ELF-1 (cell line): ENCODE measurements around the gene GGACT.
"Not testable (repeated sequence)": the region's sequence is repeated elsewhere in the genome, so short reads cannot be mapped to it uniquely, and the experiment has no call there.

ENCODE experiments used
- DNase-seq: peaks from one replicate; pipeline ENCODE4 v3.0.0-alpha.2; 2016; ENCODE audit warnings: low read depth, low spot score

Gene GGACT

DNA sequence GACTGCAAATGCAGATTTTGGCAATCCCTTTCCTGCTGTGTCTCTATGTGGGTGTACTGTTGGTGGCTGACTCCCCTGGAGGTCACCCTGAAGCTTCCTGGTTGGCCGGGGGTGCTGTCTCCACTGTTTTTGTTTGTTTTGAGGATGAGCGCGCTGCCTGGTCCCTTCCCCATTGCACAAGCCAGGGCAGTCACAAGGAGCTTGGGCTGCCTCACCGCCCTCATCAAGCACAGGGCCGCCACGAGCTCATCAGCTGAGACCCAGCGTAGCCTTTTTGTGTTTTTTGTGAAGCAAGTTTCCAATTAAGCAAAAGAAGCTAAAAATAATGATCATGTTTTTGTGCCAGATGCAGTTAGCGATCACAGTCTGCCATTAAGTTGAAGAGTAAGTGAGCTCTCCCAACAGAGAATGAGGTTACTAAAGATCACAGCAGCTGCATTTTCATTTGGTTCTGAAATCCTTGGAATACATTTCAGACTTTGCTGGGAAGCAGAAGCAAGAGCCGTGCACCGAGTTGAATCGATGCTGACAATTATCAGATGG, 57.8 kb downstream of the GGACT start:
- DNase-seq: no peak

- DNase-seq: no peak
Measured at GRCh38 chr13:100529666-100530377, 58.8 kb downstream of the GGACT start.

DNA sequence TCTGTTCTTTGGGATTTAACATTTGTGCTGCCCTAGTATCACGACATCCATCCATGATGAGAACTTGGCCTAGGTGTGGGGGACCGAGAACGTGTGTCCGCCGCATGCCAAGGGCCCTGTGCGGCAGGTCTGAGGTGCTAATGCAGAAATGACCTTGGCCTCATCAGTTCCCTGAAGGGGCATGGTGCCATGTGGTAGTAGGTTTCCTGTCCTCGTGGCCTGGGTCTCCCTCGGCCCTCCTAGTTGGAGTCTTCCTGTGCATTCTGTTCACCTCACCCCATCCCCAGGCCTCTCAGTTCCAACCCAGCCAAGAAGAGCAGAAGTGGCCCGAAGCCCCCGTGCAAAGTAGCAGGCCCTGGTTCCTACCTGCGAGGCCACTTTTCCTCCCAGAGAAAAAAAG, 59.8 kb downstream of the GGACT start:
- no peak for DNase-seq

DNA sequence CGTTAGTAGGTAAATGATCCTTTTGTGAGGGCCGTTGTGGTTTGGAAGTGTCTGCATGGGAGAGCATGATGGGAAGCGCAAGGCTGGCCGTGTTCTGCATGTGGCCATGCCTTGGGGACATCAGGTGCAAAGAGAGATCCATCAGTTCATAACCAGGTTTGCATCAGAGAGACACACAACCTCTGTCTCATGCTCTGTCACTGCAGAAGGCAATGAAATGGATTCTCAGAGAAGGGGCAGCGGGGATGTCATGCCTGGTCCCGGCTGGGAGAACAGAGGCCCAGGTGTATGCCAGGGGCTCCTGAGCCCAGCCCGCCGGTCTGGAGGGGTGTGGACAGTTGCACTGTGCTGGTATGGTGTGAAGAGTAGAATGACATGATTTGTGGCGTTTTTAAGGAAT, 60.2 kb downstream of the GGACT start:
- DNase-seq: no peak

DNA sequence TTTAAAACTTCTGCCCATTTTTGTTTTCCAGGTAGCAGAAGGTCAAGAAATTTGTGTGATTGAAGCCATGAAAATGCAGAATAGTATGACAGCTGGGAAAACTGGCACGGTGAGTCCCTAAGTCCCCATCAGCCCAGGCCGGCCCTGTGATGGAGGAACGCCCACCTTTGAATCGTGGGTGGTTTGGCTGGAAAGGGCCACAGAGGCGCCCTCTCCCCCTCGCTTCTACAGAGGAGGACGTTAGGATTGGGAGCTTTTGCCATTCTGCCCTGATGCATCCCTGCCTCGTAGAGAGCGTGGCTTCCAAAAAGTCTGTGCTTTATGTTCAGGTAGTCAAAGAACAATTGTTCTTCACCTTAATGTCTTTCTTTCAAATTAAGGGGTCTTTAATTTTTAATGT, 60.9 kb downstream of the GGACT start:
- DNase-seq: no peak

DNA sequence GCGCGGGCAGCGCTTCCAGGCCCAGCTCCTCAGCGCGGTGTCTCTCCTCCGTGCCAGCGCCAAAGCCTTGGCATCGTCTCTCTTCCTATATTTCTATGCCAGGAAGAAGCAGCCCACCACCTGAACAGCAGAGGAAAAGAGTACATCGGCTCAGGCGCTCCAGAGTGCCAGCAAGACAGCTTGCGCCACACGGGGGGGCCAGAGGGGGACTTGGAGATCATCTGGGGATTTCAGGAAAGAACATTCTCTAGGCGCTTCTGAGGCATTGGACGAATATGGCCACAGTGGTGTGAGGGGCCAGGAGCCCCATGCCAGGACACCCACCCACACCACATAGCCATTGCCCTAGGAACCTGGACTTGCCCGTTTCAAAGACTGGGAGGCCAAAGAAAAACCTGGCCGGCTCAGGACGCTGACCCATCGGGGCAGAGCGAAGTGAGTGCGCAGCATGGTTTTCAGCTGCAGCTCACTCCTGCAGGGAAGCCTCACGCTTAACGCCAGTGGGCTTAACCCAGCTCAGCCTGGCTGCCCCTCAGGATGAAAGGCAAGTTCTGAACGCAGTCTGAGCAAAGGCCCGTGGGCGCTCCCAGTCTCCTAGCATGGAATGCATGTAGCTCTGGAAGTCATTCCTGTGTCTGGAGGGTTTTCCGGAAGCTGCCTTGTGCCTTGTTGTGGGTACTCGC, 62.1 kb downstream of the GGACT start:
- DNase-seq: peak; percentile 49

- DNase-seq: peak; percentile 87
Measured at GRCh38 chr13:100525453-100526317, 62.9 kb downstream of the GGACT start.

GRCh38 chr13:100524688-100525087, 63.9 kb downstream of the GGACT start:
- DNase-seq: not testable (repeated sequence)

- DNase-seq: no peak
Measured at GRCh38 chr13:100523981-100524386, 64.6 kb downstream of the GGACT start.

GRCh38 chr13:100523411-100523810, 65.2 kb downstream of the GGACT start:
- no peak for DNase-seq

DNA sequence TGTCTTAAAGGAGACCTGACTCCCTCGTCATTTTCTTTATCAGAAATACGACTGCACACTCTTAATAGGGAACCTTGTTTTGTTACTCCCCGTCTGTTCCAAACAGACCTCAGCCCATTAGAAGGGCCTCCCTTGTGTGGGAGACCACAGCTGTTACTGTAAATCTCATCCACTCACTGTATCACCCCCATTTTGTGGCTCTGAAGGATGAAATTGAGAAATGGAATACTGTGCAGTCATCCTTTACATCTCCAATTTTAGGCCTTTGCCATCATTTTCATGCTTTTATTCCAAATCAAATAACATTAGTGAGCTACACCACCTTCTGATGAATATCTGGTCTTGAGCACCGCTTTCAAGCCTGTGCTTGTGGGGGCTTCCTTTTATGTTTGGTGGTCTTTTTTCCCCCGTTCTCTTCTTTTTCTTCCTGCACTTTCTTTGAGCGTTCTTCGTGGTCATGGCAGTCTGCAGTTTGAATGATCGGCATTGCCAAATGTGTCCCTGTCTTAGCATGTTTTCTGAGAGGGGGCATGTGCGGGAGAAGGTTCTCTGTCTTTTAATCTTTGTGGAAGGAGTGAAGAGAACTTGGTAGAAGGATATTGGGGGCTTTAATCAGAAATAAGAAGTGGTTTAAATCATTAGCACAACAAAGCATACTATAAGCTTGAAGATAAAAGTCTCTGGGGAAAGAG, 65.8 kb downstream of the GGACT start:
- no peak for DNase-seq

DNA sequence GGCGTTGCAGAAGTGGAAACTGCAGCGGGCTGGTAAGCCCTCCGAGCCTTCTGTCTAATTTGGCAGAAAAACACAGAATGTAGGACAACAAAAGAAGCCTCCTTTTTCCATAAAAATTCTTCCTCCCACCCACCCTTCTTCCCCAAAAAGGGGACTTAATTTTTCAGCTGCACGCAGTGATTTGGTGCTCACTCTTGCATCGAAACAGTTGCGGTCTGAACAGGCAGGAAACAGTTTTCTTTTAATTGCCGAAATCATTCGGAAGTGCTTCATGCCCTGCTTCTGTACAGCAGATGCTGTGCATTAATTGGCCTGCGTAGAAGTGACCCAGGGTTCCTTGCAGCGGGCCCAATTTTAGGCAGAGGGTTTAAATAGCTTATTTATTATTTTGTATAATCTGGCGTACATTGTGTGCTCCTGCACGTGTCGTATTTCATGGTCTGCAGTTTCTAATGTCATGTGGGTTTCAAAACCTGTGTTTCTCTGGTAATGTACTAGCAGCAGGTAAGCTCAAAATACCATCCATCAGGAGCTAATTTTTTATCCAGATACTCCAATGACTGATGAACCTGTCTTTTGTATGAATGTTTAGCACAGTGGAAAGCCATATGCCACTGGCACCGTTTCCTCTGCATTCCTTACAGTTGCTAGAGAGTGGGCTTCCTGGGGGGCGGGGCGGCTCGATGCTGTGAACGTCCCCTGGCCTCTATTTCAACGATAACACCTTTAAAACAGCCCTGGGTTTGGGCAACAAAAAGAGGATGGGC, 66.6 kb downstream of the GGACT start:
- no peak for DNase-seq

GRCh38 chr13:100520936-100521850, 67.4 kb downstream of the GGACT start:
- DNase-seq: peak; percentile 72

- no peak for DNase-seq
Measured at GRCh38 chr13:100519626-100520025, 69.0 kb downstream of the GGACT start.

- no peak for DNase-seq
Measured at GRCh38 chr13:100518394-100519062, 70.1 kb downstream of the GGACT start.

GRCh38 chr13:100517728-100518127, 70.9 kb downstream of the GGACT start:
- no peak for DNase-seq

- DNase-seq: peak; percentile 53
Measured at GRCh38 chr13:100517135-100517534, 71.5 kb downstream of the GGACT start.

DNA sequence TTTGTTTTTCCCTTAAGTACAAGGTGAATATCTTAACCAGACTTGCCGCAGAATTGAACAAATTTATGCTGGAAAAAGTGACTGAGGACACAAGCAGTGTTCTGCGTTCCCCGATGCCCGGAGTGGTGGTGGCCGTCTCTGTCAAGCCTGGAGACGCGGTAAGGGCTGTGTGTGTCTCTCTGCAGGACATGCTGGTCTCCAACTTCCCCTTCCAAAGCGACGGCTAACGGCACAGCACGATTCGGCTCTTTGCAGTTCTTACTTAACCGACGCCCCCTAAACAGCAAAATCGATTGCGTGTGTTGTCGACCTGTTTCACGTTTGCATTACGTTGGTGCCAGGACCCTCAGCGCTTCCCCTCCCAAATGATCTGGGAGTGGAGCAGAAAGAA, 73.2 kb downstream of the GGACT start:
- DNase-seq: no peak

GRCh38 chr13:100514788-100515409, 73.7 kb downstream of the GGACT start:
- peak; percentile 88 for DNase-seq
